Pancreas (tissue), 10 donors: ENCODE measurements around the gene ZNRD2. TPM values are rescaled to one million over a fixed set of nuclear protein-coding genes. Genes with fewer than 3 reads are reported as not detected.

Experiments used
- ATAC-seq, 4 donors: fragments of 200-7000 bp; cut with Tn5 transposase; one replicate each; pipeline versions ENCODE4 v1.8.0 to v1.9.1; 2020; ENCODE audit warnings: mild to moderate bottlenecking in 4 of 4, moderate library complexity in 4 of 4
- DNase-seq, 6 donors: peaks; one replicate each; pipeline ENCODE4 v3.0.0-alpha.2; 2020
- FAIRE-seq: peaks from 2 replicates; lab custom pipeline; 2012; peaks lifted over from hg19 to GRCh38; lab: Jason Lieb, UNC
- H3K27ac ChIP-seq, 4 donors: fragments of 200-600 bp; sonication (generic); 1 replicate in 3 of 4; 2 replicates in 1 of 4; pipeline versions ENCODE4 v1.5.0 to v1.8.0; 2020
- H3K27me3 ChIP-seq, 4 donors: fragments of 200-600 bp; one replicate each; pipeline ENCODE4 v1.8.0; 2021
- H3K36me3 ChIP-seq, 3 donors: fragments of 200-600 bp; sonication (generic) in 1 of 3; one replicate each; pipeline versions ENCODE4 v1.5.0 to v1.8.0; 2020 to 2021
- H3K4me1 ChIP-seq, 3 donors: fragments of 200-600 bp; one replicate each; pipeline ENCODE4 v1.8.0; 2021
- H3K4me3 ChIP-seq, 4 donors: fragments of 200-600 bp; sonication (generic) in 2 of 4; one replicate each; pipeline versions ENCODE4 v1.5.0 to v1.8.0; 2020 to 2021
- H3K9me3 ChIP-seq, 4 donors: fragments of 200-600 bp; one replicate each; pipeline ENCODE4 v1.8.0; 2021
- CTCF ChIP-seq, 4 donors: fragments of 200-600 bp; sonication (generic) in 3 of 4; IDR thresholded peaks; one replicate each; pipeline versions ENCODE4 v1.5.0 to v1.8.0; 2021; ENCODE audit warnings: antibody characterized with exemption in 4 of 4
- WGBS, 2 donors: extraction: QIAGEN DNeasy Blood & Tissue Kit; methylation state at CpG; one replicate each; pipeline ENCODE4 v1.1.7; 2013; 5-methylcytosine and 5-hydroxymethylcytosine counted together
- intact Hi-C, 3 donors: fragments of 100-400 bp; cut with DNase I; formaldehyde crosslinking; loops; one replicate each; pipeline versions ENCODE4 v1.11.1 to v1.14.2; 2022
- polyA plus RNA-seq, 2 donors: library from polyadenylated mRNA; stranded (reverse); fragments of 200-250 nt; gene quantifications; one replicate each; pipeline ENCODE4 v1.2.3, GENCODE V29; 2013
- total RNA-seq, 6 donors: library from RNA; stranded (reverse); fragmentation: NEBNext Ultra II Directional in 4 of 6; extraction: Animal tissue kit (Norgen Biotek cat#: 25700) in 4 of 6; gene quantifications; one replicate each; pipeline versions ENCODE4 v1.2.1 to v1.2.4, GENCODE V29; 2021 to 2023
- donor health status: healthy with polysubstance abuse.
- donor health status: DM: no; HTN: no; CAD: no; lungs with moderate emphysema.
- donor health status: DM: no; HTN: no; CAD: no.
- donor health status: control.
- donor health status: control.
- donor health status: Bipolar disorder and iron deficiency.
- donor health status: DM: yes; HTN: yes; CAD: no.
- donor health status: DM: no; HTN: no; CAD: no.
- donor health status: DM: no; HTN: no; CAD: no.
- donor health status: DM: yes; HTN: yes; CAD: no.

Gene ZNRD2
- total and polyA plus RNA-seq, 8 donors: 17.8 to 34.8 (median 22.6) TPM

GRCh38 chr11:65613091-65613928, 43.0 kb downstream of the ZNRD2 start:
- H3K36me3 ChIP-seq: peaks cover 2 to 6% (median 6%) of the 10 kb centered on the region in 3 donors
- peak overlapping the region; percentile 76 to 96 (median 90) for H3K4me3 ChIP-seq
- H3K27ac ChIP-seq: peak overlapping the region; percentile 88 to 94 (median 92)
- peaks cover 13 to 25% (median 24%) of the 10 kb centered on the region in 3 donors for H3K4me1 ChIP-seq
- ATAC-seq (peak in 3 of 4 donors; percentile 0), DNase-seq (peak; percentile 53 to 89 (median 70)), FAIRE-seq (no peak)
- no peak for TF ChIP-seq CTCF (IDR thresholded peaks at IDR 0.05)
- intact Hi-C loops: no loop called here
- H3K9me3 ChIP-seq: no peaks in the 10 kb centered on the region
- no peaks in the 10 kb centered on the region for H3K27me3 ChIP-seq
- WGBS, 2 donors: 9 to 13% methylated on average over 39 to 43 of the region's 43 CpGs

GRCh38 chr11:65615229-65615949, 45.1 kb downstream of the ZNRD2 start, which contains the start of gene PCNX3:
TSS of gene PCNX3 (plus strand) at chr11:65615776. CDS start at chr11:65616312, 536 bp downstream.
- Histone ChIP-seq H3K4me3 (peak within 1 kb of the TSS; percentile 88 to 96 (median 94)), H3K27me3 (no peaks in the 10 kb centered on the region), H3K36me3 (peaks cover 6 to 22% (median 18%) of the 10 kb centered on the region in 3 donors), H3K4me1 (peaks cover 13 to 25% (median 24%) of the 10 kb centered on the region in 3 donors), H3K9me3 (no peaks in the 10 kb centered on the region), H3K27ac (peak within 1 kb of the TSS; percentile 88 to 94 (median 92))
- peak; percentile 99 to 100 (median 100) for DNase-seq
- peak; percentile 78 to 90 (median 82) for ATAC-seq
- WGBS, 2 donors: 0% methylated on average over 48 to 55 of the region's 55 CpGs
- FAIRE-seq: peak; percentile 99
- intact Hi-C loops: no loop called here
- TF ChIP-seq CTCF (IDR thresholded peaks at IDR 0.05): no peak

GRCh38 chr11:65615950-65616574, 45.8 kb downstream of the ZNRD2 start:
- FAIRE-seq: no peak
- intact Hi-C loops: no loop called here
- peak overlapping the region; percentile 88 to 96 (median 92) for H3K4me3 ChIP-seq
- H3K27me3 ChIP-seq: no peaks in the 10 kb centered on the region
- DNase-seq: no peak
- ATAC-seq: no peak
- H3K27ac ChIP-seq: peak overlapping the region; percentile 59 to 88 (median 70)
- H3K36me3 ChIP-seq: peaks cover 6 to 22% (median 18%) of the 10 kb centered on the region in 3 donors
- no peaks in the 10 kb centered on the region for H3K9me3 ChIP-seq
- TF ChIP-seq CTCF (IDR thresholded peaks at IDR 0.05): no peak
- peaks cover 13 to 25% (median 24%) of the 10 kb centered on the region in 3 donors for H3K4me1 ChIP-seq
- 1 to 2% methylated on average over 39 to 50 of the region's 50 CpGs for WGBS, 2 donors

GRCh38 chr11:65616575-65617001, 46.3 kb downstream of the ZNRD2 start:
- 24 to 33% methylated on average over 10 of the region's 10 CpGs for WGBS, 2 donors
- DNase-seq (peak in 1 of 6 donors; percentile 32), ATAC-seq (no peak), FAIRE-seq (no peak)
- TF ChIP-seq CTCF (IDR thresholded peaks at IDR 0.05): no peak
- H3K9me3 ChIP-seq: no peaks in the 10 kb centered on the region
- no peaks in the 10 kb centered on the region for H3K27me3 ChIP-seq
- peak overlapping the region; percentile 88 to 96 (median 92) for H3K4me3 ChIP-seq
- peaks cover 13 to 25% (median 24%) of the 10 kb centered on the region in 3 donors for H3K4me1 ChIP-seq
- H3K27ac ChIP-seq: peak overlapping the region in 1 of 4 donors; percentile 64
- intact Hi-C loops: no loop called here
- peaks cover 6 to 22% (median 18%) of the 10 kb centered on the region in 3 donors for H3K36me3 ChIP-seq
